Renal pelvis (tissue), 4 donors: ENCODE data around the gene COL23A1. TPM values are rescaled to one million over a fixed set of nuclear protein-coding genes. Genes with fewer than 3 reads are reported as not detected.

Experiments
- DNase-seq: peaks from one replicate; pipeline ENCODE4 v3.0.0-alpha.2; 2013
- polyA plus RNA-seq, 3 donors: library from polyadenylated mRNA; unstranded; fragments of 120-200 nt; gene quantifications; one replicate each; pipeline ENCODE4 v1.2.1, GENCODE V29; 2013; ENCODE audit not compliant: insufficient read length in 3 of 3

Gene COL23A1
- polyA plus RNA-seq, 3 donors = 6.3 to 9.0 (median 7.1) TPM

DNA sequence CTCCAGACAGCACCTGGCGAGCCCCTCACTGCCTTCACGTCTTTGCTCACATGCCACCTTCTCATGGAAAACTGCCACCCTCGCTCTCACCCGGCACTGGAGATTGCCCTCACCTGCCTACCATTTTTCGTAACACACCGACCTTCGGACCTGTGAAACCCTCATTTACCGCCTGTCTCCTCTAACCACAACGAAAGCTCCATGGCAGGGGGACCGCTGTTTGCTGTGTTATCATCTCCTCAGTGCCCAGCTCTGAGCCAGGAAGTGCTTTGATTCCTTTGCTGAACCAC is 248.4 kb downstream of the COL23A1 start:
- no peak for DNase-seq

GRCh38 chr5:178341091-178341850 is 248.9 kb downstream of the COL23A1 start:
- DNase-seq = no peak

DNA sequence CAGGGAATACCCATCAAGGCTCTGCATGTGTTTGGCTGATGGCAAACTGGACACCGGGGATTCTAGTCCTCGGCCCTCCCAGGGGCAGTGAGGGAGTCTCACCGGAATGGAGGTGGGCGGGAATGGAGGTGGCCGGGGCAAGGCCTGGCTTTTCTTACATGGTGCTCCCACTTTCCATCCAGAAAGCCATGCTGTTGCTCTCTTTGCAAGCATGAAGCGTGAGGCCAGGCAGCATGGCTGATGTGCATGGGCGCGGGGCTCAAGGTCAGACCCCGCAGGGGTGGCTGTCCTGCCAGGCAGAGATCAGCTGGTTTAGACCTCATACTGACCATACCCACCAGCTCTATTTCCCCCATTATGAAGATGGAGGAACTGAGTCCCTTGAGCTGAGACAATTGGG is 249.6 kb downstream of the COL23A1 start:
- DNase-seq = no peak

DNA sequence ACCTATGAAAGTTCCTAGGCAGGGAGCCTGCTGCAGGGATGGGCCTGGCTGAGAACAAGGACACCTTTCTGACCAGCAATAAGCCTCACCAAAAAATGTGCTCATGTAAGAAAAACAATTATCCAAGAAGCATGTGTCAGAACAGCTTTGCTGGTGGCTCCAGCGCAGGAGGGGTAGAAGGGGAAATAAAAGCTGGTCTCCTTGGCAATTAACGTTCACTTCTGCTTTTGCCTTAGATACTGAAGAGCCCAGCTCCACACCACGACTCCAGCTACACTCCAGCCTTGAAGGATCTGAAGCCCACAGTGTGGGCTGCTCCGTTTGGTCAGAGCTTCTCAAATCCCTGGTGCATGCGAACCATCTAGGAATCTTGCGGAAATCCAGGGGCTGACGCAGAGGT is 250.0 kb downstream of the COL23A1 start:
- no peak for DNase-seq

- DNase-seq = no peak
These were observed 250.9 kb downstream of the COL23A1 start for GRCh38 chr5:178339272-178339671.

- no peak for DNase-seq
These were observed 251.4 kb downstream of the COL23A1 start for GRCh38 chr5:178338750-178339144.

GRCh38 chr5:178338126-178338749 is 252.0 kb downstream of the COL23A1 start:
- no peak for DNase-seq

DNA sequence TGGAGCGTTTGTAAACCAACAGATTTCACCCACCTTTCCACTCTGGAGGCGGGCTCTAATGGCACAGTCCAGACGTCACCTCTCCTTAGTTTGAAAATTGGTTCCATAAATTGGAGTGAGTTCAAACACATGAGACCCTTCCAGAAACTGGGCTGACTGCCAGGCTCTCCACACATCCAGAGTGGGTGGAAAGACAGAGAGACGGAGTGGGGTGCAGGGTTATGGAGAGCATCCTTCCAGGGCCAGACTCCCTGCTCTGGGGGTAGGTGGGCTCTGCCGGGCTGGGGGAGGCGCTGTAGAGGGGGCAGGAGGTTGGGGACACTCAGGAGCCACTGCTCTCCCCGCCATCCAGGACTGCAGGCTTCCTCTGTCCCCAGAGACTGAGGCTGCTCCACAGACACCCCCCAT is 252.9 kb downstream of the COL23A1 start:
- no peak for DNase-seq

DNA sequence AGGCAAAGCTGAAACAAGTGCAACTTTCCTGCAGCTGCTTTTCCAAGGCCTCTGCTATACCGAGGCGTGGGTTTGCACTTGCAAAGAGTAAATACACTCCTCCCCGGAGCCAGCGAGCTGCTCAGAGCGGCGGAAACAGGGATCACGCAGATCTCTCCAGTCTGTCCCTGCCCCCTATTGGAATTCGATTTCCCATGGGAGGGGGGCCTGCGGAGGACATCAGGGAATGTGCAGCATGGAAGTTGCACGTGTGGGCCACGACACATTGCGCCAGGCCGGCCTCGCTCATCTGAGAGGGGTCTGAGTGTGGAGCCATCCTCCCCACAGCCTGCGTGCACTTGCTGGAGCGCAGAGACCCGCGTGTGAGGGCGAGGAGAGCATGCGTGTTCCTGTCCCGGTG is 253.3 kb downstream of the COL23A1 start:
- no peak for DNase-seq

DNA sequence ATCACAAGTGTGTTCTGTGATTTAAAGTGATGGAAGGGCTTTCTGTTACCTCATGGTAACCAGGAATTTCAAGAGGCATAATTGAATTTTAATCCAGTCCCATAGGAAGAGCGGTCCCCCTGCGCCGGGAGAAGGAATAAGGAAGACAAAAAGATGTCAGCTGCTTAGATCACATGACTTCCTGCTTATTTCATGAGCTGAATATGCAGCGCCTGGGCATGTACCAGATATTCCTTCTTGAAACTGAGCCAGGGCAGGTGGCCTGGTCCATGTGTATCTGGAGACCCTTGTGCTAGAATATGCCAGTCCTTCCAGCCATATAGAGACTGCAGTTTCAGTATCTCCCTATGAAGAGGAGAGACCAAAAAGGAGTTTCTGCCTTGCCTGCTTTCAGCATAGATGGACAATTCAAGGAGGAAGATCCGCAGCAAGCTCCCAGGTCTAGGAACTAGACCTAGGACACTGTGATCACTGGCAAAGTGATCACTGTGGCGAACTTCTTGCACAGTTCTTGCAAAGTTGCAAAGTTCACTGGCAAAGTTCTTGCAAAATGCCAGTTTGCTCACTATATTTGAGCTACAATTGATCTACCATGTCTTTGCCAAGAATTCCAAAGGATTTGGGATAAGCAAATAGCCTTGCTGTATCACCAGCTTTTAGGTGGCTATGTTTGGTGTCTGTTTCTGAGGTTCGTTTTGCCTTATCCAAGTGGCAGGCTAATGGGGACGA is 254.7 kb downstream of the COL23A1 start:
- no peak for DNase-seq

- no peak for DNase-seq
These were observed 255.3 kb downstream of the COL23A1 start for GRCh38 chr5:178334861-178335260.

GRCh38 chr5:178333821-178334481 is 256.2 kb downstream of the COL23A1 start:
- no peak for DNase-seq

DNA sequence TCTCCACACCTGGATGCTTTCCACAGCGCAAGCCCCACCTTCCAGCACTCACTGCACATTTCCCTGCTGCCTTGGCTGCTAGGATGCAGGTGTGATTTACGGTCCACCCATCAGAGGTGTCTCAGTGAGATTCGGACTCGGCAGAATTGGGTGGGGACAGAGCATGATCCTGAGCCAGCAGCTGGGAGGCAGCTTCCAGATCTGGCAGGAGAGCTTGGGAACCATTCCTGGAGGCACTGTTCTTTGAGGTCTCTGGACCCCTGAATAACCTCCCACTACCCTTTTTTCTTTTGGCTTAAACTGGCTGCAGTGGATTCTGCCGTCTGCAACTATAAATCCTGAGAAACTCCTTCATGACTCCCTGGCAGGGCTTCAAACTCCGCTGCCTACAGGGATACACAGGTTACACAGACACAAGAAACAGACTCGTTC is 258.0 kb downstream of the COL23A1 start:
- no peak for DNase-seq

DNA sequence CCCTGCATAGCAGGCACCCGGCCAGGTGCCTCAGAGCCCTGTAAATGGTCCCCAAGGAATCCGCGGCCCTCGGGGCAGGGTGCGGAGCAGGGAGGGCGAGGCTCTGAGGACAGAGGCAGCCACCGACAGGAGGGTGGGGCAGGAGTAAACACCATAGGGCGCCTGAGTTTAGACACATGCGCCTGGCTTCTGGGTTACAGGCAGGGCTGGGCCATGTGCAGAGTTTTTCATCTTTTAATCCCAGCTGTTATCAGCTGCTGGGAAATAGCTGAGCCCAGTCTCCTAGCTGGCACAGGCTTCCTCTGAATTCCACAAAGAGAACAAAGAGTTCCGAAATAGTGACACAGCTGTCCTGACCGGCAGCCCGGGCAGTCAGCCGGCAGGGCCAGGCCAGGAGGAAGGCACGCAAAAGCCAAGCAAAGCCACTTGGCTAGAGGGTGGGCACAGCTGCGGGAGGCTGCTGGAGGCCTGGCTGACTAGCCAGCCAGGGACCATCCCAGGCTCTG is 258.6 kb downstream of the COL23A1 start:
- no peak for DNase-seq

- no peak for DNase-seq
These were observed 259.3 kb downstream of the COL23A1 start for GRCh38 chr5:178330791-178331404.

DNA sequence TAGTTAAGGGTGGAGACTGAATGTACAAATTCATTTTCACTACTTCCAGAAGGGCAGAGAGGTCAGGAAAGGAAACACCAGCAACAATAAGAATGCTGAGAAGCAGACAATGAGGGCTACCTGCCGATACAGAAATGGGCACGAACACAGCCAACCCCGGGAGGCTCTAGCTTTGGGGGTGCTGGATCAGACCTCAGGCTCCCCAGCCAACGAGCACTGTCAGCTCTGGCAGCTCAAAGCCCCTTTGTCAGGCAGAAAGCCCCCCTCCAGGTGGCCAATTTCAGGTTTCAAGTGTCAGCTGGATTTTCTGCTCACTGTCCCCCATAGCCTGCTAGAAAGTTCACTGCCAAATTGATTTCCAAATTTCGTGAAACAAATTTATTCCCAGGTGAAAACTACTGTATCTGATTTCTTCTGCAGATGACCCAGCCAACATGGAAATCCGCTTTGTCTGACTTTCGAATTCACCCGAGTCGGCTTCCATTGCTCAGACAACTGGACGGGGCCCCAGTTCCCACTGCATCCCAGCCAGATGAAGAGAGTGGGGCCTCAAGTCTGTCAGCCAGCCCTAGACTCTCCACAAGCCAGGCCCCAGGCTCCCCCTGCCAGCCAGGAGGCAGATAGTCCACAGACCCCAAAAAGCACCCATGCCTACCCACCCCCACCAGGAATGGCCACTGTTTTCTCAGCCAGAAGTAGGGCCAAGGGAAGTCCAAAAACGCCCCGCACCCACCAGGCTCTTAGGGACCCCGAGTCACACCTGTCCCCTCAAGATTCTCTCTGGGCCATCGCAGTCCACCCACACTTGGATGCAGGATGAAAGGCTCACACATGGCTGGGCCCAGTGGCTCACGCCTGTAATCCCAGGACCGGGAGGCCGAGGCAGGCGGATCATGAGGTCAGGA is 261.1 kb downstream of the COL23A1 start:
- no peak for DNase-seq

DNA sequence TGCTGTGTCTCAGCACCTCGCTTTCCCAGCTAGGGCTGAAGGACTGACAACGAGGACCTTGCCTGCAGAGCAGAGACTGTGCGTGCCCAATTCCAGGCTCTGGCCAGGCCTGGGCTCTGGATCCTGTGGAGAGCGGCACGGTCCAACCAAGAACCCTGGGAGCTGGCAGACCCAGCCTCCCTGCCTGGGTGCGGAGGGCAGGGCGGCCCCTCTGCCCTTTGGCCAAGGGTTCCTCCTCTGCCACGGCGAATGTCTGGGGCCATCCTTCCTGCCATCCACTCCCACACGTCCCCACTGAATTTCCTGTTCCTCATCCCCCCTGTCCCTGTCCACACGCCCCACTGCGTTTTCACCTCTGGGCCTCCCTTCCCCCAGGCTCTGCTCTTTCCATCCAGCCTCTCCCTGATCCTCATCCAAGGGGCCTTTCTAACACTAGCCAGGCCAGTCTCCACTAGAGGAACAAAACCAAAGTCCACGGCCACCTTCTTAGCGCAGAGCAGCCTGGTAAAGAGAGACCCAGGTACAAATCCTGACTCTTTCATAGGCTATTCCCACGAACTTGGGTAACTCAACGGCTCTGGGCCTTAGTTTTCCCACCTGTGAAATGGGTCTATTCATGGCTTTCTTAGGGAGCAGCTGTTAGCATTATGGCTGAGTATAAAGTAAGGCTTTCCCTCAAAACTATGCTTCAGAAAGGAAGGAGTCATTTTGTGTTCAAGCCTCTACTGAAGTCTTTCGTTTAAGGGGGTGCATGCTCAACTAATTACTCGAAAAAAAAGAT is 262.1 kb downstream of the COL23A1 start:
- DNase-seq = no peak

- DNase-seq = no peak
These were observed 262.7 kb downstream of the COL23A1 start for GRCh38 chr5:178327446-178327845.

GRCh38 chr5:178326374-178326715 is 263.8 kb downstream of the COL23A1 start:
- no peak for DNase-seq
